ENCODE results near the gene MTERF4. TPM values are rescaled to one million over a fixed set of nuclear protein-coding genes. Genes with fewer than 3 reads are reported as not detected.
A peak's percentile ranks its signal among the peaks of the same experiment; 100 is the strongest.

MTERF4 gene
- total and polyA plus RNA-seq, 2 of the 13 experiments (the other 11 are each of a cell fraction or from before 2014, with no cell fraction given) = 50.5 to 59.8 TPM

DNA sequence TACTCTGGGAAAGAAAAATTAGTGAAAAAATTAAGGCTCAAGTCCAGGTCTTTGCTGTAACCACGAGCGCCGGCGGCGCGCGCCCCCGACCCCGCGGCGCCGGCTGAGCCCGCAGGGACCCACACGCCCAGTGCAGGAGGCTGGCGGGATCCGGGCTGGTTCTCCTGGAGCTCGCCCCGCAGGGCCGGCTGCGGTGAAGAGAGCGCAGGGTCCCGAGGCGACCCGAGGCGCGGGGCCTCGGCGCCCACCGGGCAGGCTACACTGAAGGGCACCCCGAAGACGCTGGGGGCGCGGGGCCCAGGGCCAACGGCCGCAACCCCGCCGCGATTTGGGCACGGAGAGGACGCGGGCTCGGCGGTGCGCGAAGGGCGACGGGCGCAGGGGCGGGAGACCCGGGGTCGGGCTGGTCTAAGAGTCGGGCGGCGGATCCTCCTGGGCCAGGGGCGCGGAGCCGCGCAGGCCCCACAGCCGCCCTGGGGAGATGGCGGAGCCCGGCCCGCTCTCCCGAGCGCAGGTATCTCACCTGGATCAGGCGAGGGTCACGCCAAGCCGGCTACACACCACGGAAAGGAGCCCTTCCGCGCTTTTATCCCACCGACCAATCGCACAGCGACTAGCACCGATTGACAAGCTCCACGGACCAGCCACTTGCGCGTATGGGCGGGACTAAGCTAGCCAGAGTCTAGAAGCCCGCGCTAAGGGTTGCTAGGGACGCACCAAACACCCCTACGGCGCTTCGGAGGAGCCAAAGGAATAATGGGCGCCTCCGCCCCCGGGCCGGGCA, 47.0 kb upstream of the MTERF4 start, which contains the start of gene PASK (continued):
- 0 out of 2 replicates have a peak, but pooled peaks have one; percentile 29 for TF ChIP-seq ZSCAN31 (CRISPR knock-in tag; IDR thresholded peaks at IDR 0.05; ENCODE audit: low read depth)
- TF ChIP-seq ZNF503 (CRISPR knock-in tag; IDR thresholded peaks at IDR 0.05) = 0 out of 2 replicates have a peak, but pooled peaks have one; percentile 36
- no peak for TF ChIP-seq SETDB1 (CRISPR knock-in tag; IDR thresholded peaks at IDR 0.05; ENCODE audit: borderline replicate concordance)
- no peak for TF ChIP-seq PRPF4 (IDR thresholded peaks at IDR 0.05; ENCODE audit: low read depth, low read length, poor library complexity, severe bottlenecking)
- no peak for TF ChIP-seq SMARCE1 (IDR thresholded peaks at IDR 0.05; ENCODE audit: borderline replicate concordance)
- TF ChIP-seq PRMT3 (CRISPR knock-in tag; IDR thresholded peaks at IDR 0.05; ENCODE audit: borderline replicate concordance, low read depth) = no peak
- TF ChIP-seq EEA1 (CRISPR knock-in tag; IDR thresholded peaks at IDR 0.05; ENCODE audit: borderline replicate concordance) = no peak; the same call in 1 of the 2 replicates
- no peak for TF ChIP-seq ZNF484 (CRISPR knock-in tag; IDR thresholded peaks at IDR 0.05; ENCODE audit: borderline replicate concordance, low read depth)
- TF ChIP-seq, protein P1, sequence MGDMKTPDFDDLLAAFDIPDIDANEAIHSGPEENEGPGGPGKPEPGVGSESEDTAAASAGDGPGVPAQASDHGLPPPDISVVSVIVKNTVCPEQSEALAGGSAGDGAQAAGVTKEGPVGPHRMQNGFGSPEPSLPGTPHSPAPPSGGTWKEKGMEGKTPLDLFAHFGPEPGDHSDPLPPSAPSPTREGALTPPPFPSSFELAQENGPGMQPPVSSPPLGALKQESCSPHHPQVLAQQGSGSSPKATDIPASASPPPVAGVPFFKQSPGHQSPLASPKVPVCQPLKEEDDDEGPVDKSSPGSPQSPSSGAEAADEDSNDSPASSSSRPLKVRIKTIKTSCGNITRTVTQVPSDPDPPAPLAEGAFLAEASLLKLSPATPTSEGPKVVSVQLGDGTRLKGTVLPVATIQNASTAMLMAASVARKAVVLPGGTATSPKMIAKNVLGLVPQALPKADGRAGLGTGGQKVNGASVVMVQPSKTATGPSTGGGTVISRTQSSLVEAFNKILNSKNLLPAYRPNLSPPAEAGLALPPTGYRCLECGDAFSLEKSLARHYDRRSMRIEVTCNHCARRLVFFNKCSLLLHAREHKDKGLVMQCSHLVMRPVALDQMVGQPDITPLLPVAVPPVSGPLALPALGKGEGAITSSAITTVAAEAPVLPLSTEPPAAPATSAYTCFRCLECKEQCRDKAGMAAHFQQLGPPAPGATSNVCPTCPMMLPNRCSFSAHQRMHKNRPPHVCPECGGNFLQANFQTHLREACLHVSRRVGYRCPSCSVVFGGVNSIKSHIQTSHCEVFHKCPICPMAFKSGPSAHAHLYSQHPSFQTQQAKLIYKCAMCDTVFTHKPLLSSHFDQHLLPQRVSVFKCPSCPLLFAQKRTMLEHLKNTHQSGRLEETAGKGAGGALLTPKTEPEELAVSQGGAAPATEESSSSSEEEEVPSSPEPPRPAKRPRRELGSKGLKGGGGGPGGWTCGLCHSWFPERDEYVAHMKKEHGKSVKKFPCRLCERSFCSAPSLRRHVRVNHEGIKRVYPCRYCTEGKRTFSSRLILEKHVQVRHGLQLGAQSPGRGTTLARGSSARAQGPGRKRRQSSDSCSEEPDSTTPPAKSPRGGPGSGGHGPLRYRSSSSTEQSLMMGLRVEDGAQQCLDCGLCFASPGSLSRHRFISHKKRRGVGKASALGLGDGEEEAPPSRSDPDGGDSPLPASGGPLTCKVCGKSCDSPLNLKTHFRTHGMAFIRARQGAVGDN (CRISPR knock-in tag; IDR thresholded peaks at IDR 0.05) = peak; percentile 90
- no peak for TF ChIP-seq ZNF350 (CRISPR knock-in tag; IDR thresholded peaks at IDR 0.05; ENCODE audit: borderline replicate concordance, low read depth)
- TF ChIP-seq SOX13 (IDR thresholded peaks at IDR 0.05) = no peak
- TF ChIP-seq SOX13 (CRISPR knock-in tag; conservative IDR thresholded peaks at IDR 0.05 in 1 of 2, IDR thresholded peaks at IDR 0.05 in 1 of 2) = no peak
- peak; percentile 96 for TF ChIP-seq NFYC (CRISPR knock-in tag; IDR thresholded peaks at IDR 0.05)
- no peak for TF ChIP-seq JUND (CRISPR knock-in tag; IDR thresholded peaks at IDR 0.05)
- TF ChIP-seq ZNF7 (CRISPR knock-in tag; IDR thresholded peaks at IDR 0.05) = no peak
- peak; percentile 34 for TF ChIP-seq ZFX (CRISPR knock-in tag; IDR thresholded peaks at IDR 0.05; ENCODE audit: low read depth)
- TF ChIP-seq ELF3 (CRISPR knock-in tag; IDR thresholded peaks at IDR 0.05) = no peak; the same call in 1 of the 2 replicates
- TF ChIP-seq IRF9 (CRISPR knock-in tag; IDR thresholded peaks at IDR 0.05; ENCODE audit: borderline replicate concordance) = no peak
- TF ChIP-seq, protein P2, sequence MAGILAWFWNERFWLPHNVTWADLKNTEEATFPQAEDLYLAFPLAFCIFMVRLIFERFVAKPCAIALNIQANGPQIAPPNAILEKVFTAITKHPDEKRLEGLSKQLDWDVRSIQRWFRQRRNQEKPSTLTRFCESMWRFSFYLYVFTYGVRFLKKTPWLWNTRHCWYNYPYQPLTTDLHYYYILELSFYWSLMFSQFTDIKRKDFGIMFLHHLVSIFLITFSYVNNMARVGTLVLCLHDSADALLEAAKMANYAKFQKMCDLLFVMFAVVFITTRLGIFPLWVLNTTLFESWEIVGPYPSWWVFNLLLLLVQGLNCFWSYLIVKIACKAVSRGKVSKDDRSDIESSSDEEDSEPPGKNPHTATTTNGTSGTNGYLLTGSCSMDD (CRISPR knock-in tag; IDR thresholded peaks at IDR 0.05) = no peak
- TF ChIP-seq ELF4 (CRISPR knock-in tag; IDR thresholded peaks at IDR 0.05; ENCODE audit: borderline replicate concordance) = peak; percentile 25; the same call in 1 of the 2 replicates
- no peak for TF ChIP-seq MIER3 (CRISPR knock-in tag; IDR thresholded peaks at IDR 0.05; ENCODE audit: borderline replicate concordance)
